HFF-Myc (cell line): ENCODE measurements around the gene FMNL3.

Source experiments
- DNase-seq: peaks from one replicate; pipeline ENCODE4 v3.0.0-alpha.2; 2011; ENCODE audit warnings: low read depth; ENCODE audit errors: extremely low read depth
- H3K4me3 ChIP-seq: replicated peaks from 2 replicates; pipeline ENCODE4 v1.5.1; 2011; ENCODE audit warnings: low read depth, mild to moderate bottlenecking, control low read depth, low read length
- TF ChIP-seq, protein P1 (sequence below): IDR thresholded peaks from 2 replicates; pipeline ENCODE4 v1.5.1; 2012; ENCODE audit warnings: mild to moderate bottlenecking, low read depth, low read length, control low read depth; ENCODE audit errors: missing control alignments

FMNL3 gene

DNA sequence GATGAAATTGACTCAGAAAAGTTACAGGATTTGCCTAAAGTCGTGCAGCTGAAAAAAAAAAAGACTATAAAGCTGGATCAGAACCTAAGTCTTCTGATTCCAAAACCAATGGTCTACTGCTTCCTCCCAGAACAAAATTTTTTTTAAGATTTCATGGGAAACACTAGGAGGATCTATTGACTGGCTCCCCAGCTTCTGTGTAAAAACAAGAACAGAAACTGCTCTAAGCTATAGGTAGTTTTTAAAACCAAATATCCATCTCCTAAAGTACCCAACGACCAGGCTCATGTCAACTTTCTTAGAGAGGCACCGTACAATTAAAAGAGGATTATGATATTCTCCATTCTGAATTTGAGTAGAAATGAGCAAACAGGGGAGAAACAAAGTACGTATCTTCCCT, 9.4 kb downstream of the FMNL3 start:
- no peak overlapping the region for H3K4me3 ChIP-seq
- DNase-seq: no peak
- TF ChIP-seq, protein P1, sequence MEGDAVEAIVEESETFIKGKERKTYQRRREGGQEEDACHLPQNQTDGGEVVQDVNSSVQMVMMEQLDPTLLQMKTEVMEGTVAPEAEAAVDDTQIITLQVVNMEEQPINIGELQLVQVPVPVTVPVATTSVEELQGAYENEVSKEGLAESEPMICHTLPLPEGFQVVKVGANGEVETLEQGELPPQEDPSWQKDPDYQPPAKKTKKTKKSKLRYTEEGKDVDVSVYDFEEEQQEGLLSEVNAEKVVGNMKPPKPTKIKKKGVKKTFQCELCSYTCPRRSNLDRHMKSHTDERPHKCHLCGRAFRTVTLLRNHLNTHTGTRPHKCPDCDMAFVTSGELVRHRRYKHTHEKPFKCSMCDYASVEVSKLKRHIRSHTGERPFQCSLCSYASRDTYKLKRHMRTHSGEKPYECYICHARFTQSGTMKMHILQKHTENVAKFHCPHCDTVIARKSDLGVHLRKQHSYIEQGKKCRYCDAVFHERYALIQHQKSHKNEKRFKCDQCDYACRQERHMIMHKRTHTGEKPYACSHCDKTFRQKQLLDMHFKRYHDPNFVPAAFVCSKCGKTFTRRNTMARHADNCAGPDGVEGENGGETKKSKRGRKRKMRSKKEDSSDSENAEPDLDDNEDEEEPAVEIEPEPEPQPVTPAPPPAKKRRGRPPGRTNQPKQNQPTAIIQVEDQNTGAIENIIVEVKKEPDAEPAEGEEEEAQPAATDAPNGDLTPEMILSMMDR: no peak

DNA sequence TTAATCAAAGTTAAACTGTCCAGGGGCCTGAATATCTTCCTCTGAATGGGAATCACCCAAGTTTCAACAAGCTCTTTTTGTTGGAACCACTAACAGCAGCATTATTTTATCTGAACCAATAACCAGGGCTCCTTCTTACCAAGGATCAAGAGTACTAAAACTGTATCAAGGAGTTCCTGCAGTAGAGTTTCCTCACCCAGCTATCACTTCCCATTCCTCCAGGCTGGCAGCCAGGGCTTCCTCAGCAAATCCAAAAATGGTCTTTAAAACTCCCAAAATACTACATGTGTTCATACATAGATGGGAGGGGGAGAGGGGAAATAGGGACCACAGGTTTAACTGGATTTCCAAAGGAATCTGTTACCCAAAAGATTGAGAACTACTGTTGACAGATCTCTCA, 10.5 kb downstream of the FMNL3 start:
- TF ChIP-seq, protein P1: no peak
- DNase-seq: no peak
- H3K4me3 ChIP-seq: no peak overlapping the region

- TF ChIP-seq, protein P1: no peak
- H3K4me3 ChIP-seq: no peak overlapping the region
- DNase-seq: no peak
Observed at GRCh38 chr12:49693931-49694444, 13.2 kb downstream of the FMNL3 start.

DNA sequence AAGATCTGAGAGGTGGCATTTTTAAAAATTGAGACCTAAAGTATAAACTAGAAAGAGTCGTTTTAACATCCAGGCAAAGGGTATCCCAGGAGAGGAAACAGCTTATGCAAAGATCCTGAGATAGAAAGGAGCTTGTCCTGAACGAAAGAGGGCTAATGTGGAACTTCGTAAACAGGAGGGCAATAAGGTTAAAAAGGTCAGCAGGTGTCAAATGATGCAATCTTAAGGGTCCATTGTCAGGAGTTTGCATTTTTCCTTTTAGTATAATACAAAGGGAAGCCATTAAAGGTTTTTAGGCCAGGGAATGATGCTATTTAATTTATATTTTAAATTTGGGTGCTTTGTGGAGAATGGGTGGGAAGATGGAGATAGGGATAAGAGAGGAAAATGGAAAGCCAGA, 14.4 kb downstream of the FMNL3 start:
- no peak overlapping the region for H3K4me3 ChIP-seq
- TF ChIP-seq, protein P1: no peak
- DNase-seq: no peak

GRCh38 chr12:49689785-49690184, 17.4 kb downstream of the FMNL3 start:
- DNase-seq: no peak
- H3K4me3 ChIP-seq: no peak overlapping the region
- TF ChIP-seq, protein P1: no peak

DNA sequence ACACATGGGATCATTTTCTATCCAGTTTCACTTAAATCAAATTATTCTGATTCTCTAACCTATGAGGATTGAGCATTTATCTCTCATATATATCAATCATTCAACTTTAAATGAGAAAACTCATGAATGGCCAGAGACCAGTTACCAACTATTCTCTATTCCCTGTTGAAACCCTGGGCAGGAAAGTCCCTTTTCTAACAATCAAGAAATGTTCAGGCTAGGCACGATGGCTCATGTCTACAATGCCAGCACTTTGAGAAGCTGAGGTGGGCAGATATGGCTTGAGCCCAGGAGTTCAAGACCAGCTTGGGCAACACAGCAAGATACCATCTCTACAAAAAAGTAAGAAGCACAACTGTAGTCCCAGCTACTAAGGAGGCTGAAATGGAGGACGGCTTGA, 18.0 kb downstream of the FMNL3 start:
- H3K4me3 ChIP-seq: no peak overlapping the region
- TF ChIP-seq, protein P1: no peak
- no peak for DNase-seq

- TF ChIP-seq, protein P1: no peak
- no peak for DNase-seq
- no peak overlapping the region for H3K4me3 ChIP-seq
Observed at GRCh38 chr12:49687941-49688340, 19.3 kb downstream of the FMNL3 start.
